GM19328 (cell line): ENCODE data around the gene LAMA5.

ENCODE experiments used
- ATAC-seq: cut with Tn5 transposase; IDR thresholded peaks from one replicate; pipeline ENCODE4 v1.9.1; 2021; ENCODE audit warnings: mild to moderate bottlenecking, moderate library complexity; ENCODE audit not compliant: unreplicated experiment

The LAMA5 gene

DNA sequence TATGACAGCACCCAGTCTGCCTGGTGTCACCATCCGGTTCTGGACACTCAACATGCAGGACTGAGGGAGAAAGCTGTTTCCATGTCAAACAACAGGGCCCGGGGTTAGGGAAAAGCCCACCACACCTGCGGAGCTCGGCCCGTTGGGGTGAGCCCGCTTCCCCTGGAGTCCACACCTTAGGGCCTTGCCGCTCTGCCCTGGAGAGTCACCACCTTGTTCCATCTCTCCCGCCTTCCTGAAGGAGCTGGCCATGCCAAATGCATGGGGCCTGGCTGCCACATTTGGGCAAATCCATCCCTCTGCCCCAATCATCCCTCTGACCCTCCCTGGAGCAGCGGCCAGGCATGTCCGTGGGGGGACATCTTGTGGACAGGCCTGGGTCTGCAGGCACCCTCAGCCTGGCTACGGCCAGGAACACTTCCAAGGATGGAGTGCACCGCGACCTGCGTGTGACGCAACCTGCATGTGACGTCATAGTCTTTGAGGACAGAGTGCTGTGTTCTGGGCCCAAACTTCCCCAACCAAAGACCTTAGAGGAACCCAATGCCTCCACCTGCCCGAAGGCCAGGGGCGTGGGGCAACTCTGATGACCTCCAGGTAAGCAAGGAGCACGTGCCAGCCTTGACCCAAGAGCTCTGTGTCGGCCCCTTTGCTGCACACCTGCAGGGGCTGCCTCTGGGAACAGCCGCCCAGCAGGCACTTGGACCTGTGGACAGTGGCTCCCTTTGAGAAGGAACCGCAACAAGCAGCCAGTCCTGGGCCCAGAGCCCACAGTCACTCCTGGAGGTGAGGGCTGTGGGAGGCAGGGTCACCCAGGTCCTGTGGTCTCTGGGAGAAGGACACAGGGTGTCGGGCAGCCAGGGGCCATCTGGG is 38.2 kb upstream of the LAMA5 start:
- ATAC-seq: no peak

DNA sequence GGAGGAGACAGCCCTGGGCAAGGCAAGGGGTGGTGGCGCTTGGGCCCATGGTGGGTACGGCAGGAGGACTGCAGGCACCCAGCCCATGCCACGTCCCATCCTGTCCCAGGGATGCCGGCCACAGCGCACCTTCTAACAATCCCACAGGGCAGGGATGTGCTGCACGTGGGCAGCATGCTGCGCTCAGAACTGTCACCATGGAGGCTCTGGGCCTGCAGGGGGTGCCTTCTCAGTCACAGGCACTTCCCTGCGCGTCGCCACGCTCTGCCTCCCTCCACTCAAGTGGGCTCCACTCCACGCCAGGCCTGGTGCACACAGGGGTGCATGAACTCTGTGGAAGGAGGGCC is 37.6 kb upstream of the LAMA5 start:
- no peak for ATAC-seq

DNA sequence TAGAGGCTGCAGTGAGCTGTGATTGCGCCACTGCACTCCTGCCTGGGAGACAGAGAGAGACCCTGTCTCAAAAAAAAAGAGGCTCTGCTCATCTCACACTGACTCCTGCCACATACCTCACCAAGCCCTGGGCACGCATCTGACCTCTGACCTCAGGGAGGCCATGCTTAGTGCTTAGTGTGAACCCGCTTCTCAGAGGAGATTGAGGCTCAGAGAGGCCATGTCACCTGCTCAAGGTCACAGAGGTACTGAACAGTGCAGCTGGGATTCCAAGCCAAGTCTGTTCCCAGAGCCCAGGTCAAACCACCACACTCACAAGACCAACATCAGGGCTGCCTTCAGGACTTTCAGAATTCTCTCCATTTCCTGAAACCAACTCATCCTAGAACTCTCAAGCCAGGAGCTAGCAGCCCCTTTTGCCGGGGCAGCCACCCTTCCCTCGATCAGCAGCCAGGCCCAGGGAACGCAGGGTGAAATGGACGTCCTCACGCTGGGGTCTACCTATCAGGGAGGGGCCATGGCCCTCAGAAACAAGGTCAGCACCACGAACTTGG is 37.1 kb upstream of the LAMA5 start:
- ATAC-seq: no peak

DNA sequence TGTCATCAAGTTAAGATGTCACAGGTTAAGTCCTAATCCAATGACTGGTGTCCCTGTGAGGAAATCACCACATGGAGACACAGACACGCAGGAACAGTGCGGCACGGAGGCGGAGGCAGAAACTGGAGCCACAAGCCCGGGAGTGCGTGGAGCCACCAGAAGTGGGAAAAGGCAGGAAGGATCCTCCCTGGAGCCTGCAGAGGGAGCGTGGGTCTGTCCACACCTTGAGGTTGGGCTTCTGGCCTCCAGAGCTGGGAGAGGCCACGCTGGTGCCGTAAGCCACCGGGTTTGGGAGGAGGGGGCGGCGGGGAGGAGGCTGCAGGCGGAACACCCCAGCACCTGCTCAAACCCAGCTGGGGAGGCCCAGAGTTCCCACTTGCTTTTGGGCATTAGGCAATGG is 36.2 kb upstream of the LAMA5 start:
- ATAC-seq: no peak

DNA sequence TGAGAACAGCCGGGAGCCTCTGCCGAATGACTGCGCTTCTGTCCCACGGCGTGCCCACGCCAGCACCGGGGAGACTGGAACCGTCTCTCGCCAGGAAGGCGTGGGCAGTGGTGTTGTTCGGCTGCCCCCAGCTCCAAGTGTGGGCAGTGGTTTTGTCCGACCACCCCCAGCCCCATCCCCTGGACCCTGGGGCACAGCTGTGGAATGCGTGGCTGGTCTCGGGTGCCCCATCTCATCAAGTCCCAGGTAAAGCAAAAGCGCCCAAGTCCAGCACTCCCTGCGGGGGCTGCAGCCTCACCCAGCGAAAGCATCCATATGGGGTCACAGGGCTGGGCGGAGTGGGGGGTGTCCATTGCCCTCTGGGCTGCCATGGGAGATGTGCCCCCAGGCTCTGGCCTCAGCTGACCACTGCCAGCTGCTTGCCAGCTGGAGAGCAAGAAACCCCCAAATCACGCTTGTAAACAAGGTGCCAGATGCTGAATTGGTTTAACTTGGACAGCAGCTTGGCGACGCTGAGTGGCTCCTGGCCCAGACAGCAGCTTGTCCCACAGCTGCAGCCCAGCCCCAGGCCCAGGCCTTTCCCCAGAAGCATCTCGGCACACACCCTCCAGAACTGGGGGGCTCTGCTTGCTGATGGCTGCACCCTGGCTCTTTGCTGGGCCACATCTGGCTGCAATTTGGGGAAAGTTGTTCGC is 35.5 kb upstream of the LAMA5 start:
- ATAC-seq: no peak

DNA sequence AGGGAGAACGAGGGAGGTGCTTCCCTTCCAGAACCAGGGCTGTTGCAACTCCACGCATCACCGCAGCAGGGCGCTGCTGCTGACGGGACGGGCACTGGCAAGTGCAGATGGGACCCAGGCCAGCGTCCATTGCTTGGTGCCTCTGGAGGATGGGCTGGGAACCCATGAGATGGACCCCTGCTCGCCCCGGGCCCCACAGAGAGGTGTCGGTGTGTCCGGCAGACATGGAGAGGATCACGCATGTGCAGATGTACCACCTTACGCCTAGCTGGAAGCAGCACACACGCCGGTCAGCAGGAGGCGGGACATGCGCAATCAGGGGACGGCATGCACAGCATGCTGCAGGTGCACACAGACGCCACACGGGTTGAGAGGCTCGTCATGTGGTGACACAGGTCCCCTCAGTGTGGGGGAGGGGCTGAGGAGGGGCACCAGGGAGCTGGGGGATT is 34.2 kb upstream of the LAMA5 start:
- ATAC-seq: no peak

DNA sequence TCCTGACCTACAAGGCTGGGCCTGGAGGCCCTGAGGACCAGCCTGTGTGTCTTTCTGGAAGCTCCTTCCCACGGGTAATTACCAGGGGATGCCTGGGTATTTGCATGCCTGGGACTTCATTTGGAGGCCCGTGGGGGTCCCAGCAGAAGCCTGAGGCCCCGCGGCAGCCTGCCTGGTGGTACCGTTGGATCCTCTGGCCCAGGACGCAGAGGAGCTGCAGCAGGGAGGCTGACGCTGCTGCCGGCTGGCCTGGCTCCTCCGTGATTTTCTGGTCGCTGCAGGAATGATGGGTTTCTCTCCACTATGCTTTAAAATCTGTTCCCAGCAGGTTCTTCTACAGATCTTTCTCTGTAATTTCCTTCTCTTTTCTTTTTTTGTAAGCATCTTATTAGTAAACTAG is 33.4 kb upstream of the LAMA5 start:
- no peak for ATAC-seq

DNA sequence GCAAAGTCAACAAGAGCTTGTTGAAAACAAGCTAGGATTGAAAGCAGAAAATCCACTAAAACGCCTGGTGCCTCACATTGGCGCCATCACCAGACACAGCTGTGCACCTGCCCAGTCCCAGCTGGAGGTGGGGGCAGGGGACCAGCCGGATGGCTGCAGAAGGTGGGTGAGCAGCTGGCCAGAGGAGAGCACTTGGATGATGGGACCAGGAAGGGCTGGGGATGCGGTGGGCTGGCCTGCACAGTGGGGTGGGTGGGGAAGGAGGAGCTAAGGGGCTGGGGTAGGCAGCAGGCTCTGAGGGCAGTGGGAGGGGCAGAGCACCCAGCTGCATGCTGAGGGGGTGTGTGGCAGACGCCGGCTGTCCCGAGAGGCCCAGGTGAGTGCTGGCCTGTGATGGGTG is 32.9 kb upstream of the LAMA5 start:
- no peak for ATAC-seq

DNA sequence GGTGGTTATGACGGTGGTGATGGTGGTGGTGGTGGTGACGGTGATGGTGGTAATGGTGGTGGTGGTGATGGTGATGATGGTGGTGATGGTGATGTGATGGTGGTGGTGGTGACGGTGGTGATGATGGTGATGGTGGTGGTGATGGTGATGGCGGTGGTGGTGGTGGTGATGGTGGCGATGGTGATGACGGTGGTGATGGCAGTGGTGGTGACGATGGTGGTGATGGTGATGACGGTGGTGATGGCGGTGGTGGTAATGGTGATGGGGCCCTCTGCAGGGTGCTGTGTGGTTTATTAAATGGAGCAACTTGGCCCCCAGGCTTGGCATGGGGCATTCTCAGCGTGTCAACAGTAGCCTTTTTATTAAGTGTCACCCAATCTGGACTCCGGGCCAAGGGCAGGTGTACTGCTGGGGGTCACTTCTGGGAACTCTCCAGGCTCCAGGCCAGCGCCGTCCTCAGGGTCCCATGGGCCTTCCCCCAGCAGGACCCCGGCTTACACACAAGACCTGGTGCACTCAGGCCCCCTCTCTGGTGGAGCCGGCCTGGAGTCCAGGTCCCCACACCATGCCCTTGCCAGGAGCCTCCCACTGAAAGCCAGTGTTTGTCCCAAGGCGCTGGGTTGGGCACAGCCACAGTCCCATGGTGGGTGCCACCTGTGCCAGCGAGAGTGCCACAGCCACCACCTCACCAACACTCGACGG is 31.2 kb upstream of the LAMA5 start:
- no peak for ATAC-seq

DNA sequence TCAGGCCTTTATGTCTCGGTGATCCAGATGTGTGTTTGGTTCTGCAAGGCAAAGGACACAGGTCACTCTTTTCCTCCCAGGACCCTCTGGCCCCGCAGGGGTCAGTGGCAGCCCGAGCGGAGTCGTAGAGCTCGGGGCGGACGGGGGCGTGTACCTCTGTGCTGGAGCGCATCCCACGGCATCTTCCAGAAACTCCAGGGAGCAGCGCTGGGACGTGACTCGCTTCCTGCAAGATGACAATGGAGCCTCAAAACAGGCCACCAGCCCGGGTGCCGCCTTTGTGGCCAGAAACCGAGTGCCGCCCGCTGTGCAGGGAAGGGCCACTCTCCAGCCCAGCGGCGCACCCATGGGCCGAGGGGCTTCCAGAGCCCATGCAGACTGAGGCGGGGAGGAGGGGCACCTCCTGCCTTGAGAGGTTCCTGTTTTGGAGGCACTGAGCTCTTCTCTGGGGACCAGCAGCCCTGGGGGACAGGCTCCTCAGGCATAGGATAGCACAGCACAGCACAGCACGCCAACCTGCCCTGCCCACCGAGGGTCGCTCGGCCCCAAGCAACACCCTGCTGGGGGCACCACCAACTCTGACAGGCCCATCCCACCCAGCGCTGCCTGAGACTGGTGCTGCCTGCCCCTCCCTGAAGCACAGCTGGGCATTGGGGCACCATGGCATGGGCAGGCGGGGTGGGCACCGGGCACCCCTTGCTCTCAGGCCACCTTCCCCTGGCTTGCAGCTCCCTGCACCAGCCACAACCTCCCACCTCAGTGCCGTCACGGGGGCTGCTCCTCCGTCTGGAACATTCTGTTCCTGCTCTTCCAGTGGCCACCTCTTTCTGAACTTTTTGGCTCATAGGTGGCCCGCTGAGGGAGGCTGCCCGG is 29.5 kb upstream of the LAMA5 start:
- ATAC-seq: no peak

DNA sequence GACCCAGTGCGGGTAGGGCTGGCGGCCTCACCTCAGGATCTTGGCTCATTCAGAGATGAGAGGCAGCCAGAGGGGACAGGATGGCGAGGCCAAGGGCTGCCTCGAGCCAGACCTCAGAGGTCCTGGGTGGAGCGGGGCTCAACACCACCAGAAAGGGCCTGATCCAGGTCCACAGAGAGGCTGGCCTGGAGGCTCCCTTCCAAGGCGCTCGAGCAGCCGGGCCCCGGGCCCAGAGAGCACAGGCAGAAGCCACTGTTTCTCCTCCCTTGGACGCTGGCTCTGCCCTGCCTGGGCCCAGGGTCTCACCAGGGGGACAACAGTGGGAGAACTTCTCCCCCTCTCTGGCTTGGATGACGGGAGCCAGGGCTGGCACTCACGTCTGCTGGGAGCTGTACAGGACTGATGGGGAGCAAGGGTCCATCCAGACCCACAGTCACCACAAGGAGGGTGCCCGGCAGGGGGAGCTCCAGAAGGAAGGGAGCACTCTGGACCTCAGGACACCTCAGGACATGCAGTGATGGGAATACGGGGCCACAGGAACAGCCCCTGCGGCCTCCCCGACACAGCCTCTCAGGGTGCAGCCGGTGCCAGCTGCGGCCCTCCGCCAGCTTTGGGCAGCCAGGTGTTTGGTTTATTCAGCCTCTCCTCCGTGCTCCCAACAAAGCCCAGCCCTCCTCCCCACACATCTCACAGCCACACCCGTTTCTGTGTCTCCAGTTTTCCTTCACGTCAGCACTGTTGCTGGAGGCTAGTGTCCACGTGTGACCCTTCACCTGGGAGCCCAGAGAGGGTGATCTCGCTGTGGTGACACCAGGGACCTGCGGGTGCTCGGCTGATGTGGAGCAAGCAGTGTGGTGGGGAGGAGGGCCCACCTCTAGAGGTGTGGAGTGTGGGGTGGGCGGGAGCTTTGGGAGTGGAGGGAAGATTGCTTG is 28.5 kb upstream of the LAMA5 start:
- ATAC-seq: no peak

DNA sequence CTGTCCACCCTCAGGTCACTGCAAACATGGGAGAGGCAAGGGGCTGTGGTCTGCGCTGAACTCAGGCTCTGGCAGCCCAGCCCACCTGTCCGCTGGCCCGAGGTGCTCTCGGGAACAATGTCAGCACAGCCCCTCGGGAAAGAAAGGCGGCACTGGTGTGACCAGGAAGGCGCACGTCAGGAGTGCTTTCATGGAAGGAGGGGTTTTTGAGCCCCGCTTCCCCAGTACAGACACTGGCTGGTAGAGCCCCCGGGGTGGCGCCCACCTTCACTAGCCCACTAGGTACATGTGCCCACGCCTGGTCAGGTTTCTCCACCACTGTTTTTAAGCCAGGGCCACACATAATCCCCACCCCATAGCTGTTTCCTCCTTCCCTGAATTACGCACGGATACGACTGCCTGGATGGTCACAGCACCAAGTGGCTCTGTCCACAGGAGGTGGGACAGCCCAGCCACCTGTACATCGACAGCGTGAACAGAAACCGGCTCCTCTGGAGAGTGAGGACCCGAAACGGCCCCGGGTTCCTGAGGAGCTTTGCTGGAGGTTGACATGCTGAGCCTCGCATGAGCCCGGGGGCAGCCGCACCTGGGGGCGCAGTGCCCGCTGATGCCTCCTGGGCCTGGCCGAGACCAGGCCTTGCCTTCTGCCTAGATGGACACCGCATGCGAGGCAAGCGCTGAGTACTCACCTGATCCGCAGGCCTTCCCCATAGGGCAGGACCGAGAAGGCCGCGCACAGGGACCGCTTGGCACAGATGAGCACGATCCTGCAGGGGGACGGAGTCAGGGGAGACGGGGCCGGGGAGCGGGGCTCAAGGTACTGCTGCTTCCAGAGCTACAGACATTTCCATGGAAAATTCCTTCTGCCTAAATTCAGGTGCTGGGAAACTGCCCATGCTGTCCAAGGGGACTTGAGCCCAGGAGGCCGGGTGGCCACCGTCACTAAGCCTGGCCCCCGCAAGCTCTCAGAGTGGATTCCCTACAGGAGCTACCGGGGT is 27.4 kb upstream of the LAMA5 start:
- no peak for ATAC-seq

DNA sequence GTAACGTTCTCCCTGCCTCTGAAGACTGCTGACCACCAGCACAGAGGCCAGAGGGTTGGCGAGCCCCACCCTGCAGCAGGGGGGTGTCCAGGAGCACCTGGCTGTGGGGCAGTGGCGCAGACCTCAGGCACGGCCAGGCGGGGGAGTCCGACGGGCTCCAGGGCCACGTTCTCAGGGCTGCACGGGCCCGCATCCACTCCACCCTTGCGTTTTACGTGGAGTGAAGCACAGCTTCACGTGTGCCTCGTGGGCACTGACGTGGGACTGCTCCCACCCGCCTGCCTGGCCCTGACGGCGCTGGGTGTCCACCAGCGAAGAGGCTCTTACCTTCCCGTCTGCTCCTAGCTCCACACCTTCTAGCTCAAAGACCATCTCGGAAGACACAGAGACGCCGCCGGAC is 26.7 kb upstream of the LAMA5 start:
- no peak for ATAC-seq

DNA sequence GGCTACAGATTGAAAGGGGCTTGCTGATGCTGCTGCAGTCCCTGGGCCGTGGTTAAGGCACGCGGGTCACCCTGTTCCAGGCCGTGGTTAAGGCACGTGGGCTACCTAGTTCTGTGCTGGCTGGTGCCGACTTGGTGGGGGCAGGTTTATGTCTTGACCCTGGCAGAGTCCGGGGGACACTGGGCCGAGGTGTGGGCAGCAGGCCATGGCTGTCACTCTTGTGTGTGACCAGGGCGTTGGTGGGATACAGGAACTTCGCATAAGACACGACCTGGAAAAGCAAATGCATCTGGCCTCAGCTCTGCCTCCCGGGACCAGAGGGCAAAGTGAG is 26.2 kb upstream of the LAMA5 start:
- no peak for ATAC-seq

DNA sequence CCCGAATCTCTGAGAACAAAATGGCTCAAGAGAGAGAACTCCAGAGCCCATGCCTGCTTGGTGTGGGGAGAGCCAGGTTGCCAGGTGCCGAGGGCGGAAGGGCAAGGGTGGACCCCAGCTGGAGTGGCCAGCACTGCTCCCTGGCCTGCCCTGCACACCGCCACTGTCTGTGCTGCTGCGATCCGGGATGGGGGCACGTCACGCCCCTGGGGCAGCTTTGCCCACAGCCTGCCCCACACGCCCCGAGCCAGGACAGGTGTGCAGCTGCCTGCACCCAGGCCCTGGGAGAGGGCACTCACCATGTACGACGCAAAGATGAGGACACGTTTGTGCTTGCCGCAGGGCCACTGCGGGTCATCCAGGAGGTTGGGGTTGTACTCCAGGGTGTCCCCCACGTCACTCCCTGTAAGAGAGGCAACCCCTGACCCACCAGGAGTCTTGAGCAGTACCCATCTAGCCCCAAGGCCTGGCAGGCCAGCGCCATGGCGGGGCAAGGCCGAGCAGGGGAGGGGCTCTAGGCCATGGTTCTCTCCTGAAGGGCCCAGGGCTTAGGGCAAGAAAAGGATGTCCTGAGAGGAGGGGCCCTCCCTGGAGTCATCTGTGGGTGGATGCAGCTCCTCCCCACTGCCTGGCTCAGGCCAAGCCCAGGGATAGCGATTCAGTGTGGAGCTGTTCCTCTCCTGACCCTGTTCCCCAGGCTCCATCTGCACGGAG is 25.7 kb upstream of the LAMA5 start:
- no peak for ATAC-seq

DNA sequence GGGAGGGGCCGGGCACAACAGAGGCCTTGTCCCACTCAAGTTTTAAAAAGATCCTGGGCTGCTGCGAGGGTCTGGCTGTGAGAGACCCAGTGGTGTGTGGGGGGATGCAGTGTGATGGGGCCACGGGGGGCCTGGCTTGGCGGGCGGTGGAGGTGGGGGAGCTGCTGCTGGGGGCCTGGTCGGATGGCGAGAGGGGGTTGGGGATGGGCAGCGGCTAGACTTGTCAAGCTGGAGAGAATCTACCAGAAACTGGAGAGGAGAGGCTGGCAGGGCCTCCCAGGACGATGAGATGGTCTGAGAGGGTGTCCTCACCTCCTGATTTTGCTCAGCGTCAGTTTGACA is 24.9 kb upstream of the LAMA5 start:
- no peak for ATAC-seq

DNA sequence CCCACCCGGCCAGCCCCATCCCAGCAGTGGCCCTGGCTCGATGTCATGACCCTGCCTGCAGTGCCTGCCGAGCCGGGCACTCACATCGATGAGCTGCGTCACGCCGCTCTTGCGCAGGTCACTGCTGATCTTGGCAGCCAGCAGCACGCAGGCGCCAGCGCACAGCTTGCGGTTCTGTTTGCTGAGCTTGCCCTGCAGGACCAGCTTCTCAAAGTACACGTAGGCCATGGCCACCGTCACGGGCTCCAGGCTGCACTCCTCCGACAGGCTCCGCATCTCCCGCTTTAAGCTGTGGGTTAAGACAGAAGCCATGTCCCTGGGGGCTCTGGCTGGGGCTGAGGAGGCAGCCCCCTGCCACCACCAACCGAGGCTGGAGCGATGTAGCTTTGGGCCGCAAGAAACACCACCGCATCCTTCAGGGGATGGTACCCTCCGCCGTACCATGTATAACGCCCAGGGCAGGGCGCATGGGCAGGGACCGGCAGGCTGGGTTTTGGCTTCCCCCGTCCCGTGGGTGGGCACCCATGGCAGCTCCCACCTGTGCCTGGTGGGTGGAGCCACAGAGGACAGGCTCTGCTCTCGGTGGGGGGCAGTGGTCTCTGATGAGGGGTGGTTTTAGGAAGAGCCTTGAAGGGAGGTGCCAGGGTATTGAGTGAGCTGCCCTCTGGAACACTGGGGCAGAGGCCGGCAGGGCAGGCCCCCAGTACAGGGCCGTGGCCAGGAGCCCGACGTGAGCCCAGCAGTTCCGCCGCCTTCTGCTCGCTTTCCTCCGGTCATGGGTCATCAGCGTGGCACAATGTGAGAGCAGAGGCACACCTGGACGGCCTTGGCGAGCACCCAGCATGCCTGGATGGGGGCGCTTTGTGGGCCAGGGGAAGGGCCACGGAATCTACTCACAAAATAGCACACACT is 24.3 kb upstream of the LAMA5 start:
- no peak for ATAC-seq
